Suprapubic skin (tissue), 4 donors: Measurements from ENCODE around the gene BTNL3.

Source experiments
- POLR2A ChIP-seq, 2 donors: fragments of 450-650 bp; IDR thresholded peaks; one replicate each; pipeline ENCODE4 v1.6.1; 2017; ENCODE audit warnings: antibody characterized with exemption in 2 of 2, mild to moderate bottlenecking in 2 of 2, moderate library complexity in 2 of 2
- POLR2AphosphoS5 ChIP-seq, 3 donors: sonication (generic); formaldehyde crosslinking; IDR thresholded peaks; one replicate each; pipeline ENCODE4 v1.6.1; 2017; ENCODE audit warnings: antibody characterized with exemption in 3 of 3
- TF ChIP-seq, protein P1 (sequence below), 2 donors: fragments of 200-600 bp in 1 of 2; fragments of 450-650 bp in 1 of 2; sonication (generic) in 1 of 2; IDR thresholded peaks; one replicate each; pipeline ENCODE4 v1.5.1; 2016 to 2019; ENCODE audit warnings: antibody characterized with exemption in 2 of 2, mild to moderate bottlenecking in 1 of 2, moderate library complexity in 1 of 2

DNA sequence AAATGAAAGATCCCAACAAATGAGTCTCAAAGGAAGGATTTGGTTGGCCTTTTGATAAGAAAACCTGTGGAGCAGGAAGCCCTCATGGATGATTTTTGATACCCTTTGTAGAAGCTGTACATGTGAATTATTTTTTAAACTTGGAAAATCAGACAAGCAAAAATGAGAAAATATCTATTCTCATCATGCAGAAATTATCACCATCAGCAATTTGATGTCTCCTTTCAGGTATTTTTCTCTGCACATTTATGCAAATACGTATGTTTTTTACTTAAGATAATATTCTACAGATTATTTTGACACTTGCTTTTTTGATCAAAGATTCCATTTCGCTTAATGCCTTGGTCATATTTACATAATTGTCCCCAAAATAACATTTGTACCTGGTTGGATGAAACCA is 58.6 kb downstream of the BTNL3 start:
- TF ChIP-seq, protein P1, sequence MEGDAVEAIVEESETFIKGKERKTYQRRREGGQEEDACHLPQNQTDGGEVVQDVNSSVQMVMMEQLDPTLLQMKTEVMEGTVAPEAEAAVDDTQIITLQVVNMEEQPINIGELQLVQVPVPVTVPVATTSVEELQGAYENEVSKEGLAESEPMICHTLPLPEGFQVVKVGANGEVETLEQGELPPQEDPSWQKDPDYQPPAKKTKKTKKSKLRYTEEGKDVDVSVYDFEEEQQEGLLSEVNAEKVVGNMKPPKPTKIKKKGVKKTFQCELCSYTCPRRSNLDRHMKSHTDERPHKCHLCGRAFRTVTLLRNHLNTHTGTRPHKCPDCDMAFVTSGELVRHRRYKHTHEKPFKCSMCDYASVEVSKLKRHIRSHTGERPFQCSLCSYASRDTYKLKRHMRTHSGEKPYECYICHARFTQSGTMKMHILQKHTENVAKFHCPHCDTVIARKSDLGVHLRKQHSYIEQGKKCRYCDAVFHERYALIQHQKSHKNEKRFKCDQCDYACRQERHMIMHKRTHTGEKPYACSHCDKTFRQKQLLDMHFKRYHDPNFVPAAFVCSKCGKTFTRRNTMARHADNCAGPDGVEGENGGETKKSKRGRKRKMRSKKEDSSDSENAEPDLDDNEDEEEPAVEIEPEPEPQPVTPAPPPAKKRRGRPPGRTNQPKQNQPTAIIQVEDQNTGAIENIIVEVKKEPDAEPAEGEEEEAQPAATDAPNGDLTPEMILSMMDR (IDR thresholded peaks at IDR 0.05), result no peak
- no peak for TF ChIP-seq POLR2AphosphoS5 (IDR thresholded peaks at IDR 0.05)
- no peak for TF ChIP-seq POLR2A (IDR thresholded peaks at IDR 0.05)
